Activated CD4-positive, alpha-beta T cell treated with anti-CD3 and anti-CD28 coated beads for 48 hours (primary cell): ENCODE results near the gene SPINDOC.

Experiments
- DNase-seq: peaks from one replicate; pipeline ENCODE4 v3.0.0-alpha.2; 2020

SPINDOC gene

DNA sequence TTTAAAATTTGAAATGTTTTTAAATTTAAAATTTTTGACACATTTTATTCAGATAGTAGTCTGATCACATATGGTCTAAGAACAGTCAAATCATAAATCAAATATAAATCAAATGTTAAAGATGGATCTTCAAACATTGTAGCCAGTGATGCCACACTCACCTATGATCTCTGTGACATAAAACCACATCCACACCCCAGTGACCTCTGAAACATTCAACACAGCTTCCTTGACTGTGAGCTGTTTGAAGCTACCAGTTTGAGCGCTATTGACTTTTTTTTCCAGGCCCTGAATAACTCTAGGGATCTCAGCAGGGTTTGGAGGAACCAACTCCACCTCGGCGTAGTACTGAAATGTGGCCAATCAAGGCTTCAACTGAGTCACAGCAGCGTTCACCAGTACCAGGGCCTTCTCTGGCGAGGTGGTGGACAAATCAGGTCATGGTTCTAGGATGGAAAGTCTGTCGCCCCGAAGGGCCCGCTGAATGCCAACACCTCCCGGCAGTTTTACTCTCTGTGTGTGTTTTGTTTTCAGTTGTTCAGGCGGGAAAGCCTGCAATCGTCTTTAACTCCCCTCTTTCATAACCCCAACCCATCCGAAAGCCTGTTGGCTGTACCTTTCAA is 21.4 kb downstream of the SPINDOC start:
- DNase-seq: no peak

DNA sequence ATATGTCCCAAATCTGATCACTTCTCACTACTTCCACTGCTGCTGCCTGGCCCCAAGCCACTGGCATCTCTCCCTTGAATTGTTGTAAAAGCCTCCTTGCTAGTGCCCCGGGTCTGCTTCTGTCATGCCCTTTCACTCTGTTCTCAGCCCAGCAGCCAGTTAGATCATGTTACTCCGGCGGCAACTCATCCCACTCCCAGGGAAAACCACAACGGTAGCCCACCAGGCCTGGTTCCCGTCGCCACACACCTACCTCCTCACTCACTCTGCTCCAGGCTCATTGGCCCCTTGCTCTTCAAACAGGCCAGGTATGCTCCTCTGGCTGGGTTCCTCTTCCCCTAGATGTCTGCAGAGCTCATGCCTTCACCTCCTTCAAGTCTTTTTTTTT is 21.9 kb downstream of the SPINDOC start:
- no peak for DNase-seq

DNA sequence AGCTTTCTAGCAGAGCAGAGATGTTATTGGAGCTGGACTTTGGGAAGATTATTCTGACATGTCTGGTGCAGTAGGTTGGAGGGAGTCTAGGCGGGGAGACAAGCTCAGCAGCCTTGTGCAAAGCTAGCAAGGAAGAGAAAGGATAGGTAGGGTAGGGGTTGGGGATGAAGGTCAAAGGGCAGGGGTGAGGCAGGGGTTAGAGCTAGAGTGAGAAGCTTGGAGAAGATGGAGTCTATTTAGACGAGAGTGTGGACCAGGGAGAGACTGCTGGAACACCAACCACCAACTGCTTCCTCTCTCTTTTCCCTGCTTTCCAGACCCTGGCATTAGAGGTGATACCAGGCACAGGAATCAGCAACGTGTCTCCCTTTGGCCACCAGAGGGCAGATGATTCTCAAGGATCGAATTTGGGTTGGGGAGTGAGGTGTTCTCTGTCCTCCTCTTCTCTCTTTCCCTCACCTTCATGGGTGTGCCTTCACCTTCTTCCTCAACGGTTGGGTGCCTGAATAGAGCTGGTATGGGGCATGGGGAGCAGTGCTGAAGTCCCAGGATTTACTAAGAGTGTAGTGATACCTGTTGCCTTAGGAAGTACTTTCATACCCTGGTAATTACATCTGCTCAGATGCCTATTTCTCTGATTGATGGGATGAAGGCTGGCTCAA is 23.9 kb downstream of the SPINDOC start:
- DNase-seq: peak; percentile 80

DNA sequence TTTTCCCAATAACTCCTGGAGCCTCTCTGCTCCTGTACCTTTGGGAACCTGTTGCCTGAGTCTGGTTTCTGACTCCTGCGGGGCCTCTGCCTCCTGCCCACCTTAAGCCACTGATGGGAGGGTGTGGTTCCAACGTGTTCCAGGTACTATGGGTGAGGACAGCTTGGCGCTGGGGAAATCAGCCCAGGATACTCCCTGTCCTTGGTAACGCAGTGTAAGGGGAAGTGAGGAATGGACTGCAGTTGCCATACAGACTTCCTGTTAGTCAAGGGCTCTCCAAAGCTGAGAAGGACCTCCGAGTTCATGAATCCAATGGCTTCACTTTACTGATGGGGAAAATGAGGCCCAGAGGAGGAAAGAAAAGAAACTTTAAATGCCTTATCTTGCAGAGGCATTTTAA is 24.5 kb downstream of the SPINDOC start:
- DNase-seq: no peak

DNA sequence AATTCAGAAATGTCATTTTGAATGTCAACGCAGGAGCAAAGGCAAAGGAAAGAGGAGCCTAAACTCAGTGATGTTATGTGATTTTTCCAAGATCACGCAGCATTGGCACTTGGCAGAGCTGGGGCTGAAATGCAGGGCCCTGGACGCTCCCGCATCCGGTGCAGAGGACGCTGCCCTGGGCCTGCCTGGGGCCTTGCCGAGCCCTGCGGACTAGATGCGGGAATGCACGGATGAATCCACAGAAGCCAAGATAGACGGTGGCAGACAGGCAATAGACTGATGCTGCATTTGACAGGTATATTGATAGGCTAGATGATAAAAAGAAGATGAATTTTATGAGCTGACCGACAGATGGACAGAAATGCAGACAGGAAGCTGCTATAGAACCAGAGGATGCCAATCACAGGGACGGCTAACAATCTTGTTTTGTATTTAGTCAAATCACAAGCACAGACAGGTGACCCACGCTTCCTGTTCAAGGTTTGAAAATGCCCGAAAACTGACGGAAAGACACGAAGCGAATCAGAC is 25.0 kb downstream of the SPINDOC start:
- no peak for DNase-seq

DNA sequence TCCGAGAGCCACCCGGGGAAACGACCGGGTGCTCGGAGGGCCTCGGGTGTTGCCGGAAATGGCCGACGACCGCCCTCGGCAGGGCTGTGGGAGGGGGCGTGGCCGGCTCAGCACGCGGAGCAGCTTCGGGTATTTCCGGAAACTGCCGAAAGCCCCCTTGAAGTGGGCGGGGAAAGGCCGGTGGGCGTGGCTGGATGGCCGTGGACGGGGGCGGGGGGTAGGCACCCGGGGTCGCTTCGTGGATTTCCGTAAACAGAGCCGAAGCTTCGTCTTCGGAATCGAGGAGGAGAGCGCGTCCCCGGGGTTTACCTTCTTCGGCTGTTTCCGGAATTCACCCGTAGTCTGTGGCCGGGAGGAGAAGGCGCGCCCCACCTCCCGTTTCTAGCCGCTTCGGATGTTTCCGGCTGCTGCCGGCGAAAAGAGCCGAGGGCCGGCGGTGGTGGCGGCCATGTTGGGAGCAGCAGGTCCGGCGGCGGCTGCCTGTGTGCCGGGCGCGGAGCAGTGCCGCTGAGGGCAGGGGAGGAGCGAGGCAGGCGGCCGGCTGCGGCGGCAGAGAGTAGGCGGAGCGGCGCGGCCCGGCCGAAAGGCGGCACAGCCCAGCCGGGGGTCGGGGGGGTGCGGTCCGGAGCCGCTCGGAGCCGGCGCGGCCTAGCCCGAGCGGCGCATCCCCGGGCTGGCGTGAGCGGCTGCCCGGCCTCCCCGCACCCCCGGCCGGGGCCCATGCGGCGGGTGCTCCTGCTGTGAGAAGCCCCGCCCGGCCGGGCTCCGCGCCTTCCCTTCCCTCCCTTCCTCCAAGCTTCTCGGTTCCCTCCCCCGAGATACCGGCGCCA is 25.6 kb downstream of the SPINDOC start, which contains the start of gene MARK2:
Gene MARK2 (plus strand): TSS at position 433 of the 830 bp plus-strand sequence. CDS start 397 bp downstream, at position 830.
- DNase-seq: peak; percentile 100

DNA sequence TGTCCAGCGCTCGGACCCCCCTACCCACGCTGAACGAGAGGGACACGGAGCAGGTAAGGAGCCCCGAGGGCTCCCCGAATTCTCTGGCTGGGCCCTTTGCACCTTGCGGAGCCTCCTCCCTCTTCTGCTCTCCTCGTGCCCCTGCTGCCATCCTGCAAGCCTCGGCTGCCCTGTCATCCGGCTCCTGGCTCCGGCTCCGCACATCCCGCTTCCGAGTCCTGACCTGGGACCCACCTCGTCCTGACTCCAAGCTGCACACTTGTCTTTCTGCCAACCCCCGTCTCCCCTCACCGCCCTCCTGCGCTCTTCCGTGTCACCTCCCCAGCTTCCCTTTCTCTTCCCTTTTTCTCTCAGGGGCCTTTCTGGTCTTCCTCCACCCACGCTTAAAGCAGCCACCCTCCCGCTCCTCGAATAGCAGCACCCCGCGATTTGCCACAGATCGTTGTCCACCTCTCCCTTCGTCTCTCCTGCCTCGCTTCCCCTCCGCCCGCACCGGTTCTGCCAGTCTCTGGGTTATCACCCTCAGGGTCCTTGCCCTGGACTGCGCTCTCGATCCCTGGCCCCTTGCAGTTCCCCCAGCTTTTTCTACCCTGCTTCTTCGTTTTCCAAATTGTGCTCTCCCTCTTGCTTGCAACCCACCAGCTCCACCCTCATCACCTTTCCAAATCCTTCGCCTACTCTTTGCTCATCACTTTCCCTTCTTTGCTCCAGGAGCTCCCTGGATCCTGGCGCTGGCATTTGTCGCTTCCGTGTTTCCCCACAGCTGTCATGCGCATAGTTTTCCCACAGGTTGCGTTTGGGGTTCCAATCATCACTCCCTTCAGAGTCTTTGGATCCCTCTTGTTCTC is 26.5 kb downstream of the SPINDOC start:
- DNase-seq: peak; percentile 50

DNA sequence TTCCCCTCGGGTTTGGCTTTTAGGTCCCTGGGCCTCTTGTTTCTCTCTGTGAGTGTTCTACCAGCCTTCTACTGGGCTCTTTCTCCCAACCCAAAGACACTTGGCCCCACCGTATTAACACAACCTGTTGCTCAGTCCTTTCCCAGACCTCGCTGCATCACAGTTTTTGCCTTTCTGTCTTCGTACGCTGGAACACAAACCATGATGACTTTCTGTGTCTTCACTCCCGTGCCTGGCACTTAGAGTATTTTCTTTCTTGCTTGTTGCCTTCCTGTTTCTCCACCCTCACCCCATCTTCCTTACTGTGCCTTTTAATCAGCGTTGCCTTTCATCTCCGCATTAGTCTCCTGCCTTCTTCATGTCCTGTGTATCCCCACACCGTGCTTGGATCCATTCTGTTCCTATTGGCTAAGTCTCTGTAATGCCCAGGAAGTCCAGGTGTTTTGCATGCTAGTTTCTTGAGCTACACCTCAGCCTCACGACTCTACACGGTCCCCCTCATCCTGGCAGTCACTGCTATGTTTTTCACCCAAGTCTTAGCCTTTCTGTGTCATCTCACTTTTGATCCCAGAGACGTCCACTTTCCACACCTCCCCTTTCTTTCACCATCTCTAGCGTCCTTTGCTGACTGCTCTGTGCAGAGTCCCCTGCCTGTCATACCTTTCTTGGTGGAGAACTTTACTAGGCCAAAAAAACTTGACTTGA is 27.3 kb downstream of the SPINDOC start:
- DNase-seq: peak; percentile 10

DNA sequence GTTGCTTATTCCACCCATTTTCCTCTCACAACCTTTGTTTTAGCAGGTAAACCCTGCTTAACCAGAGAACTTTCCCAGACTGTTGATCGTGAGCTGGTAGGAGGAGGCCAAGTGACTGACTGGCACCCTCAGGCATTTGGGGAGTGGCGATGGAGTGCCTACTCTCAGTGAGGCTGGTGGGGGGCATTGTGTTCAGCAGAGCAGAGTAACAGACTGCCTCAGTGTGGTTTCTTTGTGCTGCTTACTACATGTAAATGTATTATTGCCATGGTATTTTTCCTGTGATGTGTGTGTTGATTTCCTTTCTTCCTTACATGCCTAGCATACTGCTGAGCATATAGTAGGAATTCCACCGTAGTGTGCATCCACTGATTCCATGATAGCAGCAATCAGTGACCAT is 28.3 kb downstream of the SPINDOC start:
- DNase-seq: no peak

DNA sequence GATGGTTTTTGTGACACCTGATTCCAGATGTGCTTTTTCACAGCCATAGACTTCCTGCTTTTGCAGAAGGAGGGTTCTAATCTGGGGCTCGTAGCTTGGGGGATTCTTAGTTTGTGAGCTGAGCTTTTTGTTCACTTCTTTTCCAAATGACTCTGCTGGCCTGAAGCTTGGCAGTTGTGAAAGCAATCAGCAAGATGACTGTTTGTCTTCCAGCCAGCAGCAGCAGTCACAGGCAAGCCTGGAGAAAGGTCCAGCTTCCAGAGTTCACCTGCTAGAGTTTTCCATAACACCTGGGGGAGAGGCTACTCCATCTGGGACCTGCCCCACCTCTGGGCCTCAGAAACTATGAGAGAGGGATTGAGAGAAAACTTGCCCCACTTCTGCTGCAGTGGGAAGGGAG is 29.8 kb downstream of the SPINDOC start:
- DNase-seq: no peak

DNA sequence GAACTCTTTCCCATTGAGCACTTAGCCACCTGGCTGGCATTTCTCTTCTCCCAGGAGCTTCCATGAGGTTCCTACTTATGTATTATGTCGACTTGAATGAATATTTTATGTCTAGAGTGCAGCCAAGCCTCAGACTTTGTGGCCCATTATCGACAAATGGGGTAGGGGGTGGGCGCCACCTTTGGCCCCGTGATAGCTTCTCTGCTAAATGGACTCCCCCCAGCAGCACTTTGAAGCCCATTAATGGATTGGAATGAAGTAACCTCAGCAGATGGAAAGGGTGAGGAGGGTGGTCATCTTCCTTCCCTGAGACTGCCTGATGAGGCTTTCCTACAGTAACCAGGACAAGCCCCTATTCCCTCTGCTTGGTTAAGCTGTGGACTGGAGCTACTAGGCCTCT is 31.6 kb downstream of the SPINDOC start:
- DNase-seq: no peak

DNA sequence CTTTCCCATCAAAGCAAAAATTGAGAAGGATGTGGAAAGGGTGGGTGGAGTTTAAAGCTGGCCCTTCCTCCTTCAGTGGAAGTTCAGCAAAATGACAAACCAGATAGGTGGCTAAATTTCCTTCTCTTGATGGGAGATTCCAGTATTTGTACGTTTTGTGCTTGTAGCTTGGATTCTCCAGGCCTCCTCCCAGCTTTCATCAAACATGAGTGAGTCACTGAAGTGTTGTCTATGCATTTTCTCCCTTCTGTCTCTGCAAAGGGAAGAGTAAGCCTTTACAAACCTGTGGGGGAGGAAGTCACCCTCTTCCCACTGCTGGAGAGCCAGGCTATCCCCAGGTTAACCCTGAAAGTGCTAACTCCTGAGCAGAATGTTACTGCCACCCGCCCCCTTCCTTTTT is 32.0 kb downstream of the SPINDOC start:
- no peak for DNase-seq

DNA sequence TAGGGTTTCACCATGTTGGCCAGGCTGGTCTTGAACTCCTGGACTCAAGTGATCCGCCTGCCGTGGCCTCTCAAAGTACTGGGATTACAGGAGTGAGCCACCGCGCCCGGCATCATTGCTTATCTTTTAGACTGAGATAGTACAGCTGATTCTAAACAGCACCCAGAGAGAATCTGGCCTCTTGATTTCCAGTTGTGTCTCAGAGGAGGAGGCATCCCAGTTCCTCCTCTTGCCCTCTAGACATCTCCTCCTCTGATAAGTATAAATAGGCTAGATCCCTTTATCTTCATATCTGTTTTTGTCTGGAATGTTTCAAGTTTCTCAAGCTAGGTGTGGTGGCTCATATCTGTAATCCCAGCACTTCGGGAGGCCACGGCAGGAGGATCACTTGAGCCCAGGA is 32.7 kb downstream of the SPINDOC start:
- no peak for DNase-seq

DNA sequence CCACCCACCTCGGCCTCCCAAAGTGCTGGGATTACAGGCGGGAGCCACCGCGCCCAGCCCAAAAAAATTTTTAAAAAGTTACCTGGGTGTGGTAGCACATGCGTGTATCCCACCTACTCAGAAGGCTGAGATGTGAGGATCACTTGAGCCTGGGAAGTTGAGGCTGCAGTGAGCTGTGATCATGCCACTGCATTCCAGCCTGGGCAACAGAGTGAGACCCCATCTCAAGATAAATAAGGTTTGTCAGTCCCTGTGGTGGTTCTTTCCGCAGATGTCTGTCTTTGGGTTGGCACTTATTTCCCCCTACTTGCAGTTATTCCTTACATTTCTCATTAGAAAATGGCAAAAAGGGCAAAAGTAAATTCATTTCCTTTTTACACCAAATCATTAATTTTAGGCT is 33.6 kb downstream of the SPINDOC start:
- DNase-seq: no peak

DNA sequence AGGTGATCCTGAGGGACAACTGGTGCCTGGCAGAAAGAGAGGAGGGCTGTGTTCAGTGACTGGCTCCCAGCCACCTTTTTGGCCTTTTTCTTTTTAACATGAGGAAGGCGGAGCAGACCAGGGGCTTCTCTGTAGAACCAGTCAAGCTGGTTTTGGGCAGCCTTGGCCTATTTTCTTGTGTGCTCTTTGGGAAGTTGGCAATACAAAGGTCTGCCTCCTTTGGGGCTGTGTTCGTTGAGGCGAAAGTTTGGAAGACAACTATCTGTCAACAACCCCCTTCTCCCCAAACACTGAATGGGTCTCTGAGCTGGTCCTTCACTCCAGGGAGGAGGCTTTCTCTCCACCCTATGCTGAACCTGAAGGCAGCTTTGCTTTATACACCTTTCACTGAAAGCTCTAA is 34.1 kb downstream of the SPINDOC start:
- DNase-seq: no peak

DNA sequence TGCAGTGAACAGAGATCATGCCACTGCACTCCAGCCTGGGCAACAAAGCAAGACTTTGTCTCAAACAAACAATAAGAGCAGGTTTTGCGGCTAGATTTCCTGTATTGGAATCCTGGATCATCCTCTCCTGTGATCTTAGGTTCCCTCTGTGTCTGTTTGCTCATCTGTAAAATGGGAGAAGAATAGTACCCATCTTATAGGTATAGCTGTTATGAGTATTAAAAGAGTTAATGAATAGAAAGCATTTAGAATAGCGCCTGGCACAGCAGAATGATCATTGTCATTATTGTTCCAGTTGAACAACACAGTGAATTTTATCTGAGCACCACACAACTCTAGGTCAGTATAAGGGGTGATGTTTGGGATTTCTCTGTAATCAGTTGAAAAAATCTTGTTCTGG is 36.4 kb downstream of the SPINDOC start:
- DNase-seq: no peak

DNA sequence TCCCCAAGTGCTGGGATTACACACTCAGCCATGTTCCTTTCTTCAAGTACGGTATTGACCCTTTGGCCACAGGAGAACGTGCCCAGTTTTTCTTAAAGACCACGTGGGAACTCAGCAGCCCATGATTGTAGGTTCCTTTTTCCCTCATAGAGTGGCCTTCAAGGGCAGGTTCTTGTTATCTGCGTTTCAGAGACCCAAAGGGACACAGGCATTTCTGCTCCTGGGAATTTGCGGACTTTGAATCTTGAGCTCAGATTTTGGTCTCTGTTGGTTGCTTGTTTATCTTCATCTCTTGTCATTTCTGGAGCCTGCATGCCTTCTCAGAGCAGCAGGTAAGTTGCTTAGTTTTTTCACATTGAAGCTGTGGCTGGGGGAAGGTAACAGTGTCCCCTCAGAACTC is 37.7 kb downstream of the SPINDOC start:
- no peak for DNase-seq

DNA sequence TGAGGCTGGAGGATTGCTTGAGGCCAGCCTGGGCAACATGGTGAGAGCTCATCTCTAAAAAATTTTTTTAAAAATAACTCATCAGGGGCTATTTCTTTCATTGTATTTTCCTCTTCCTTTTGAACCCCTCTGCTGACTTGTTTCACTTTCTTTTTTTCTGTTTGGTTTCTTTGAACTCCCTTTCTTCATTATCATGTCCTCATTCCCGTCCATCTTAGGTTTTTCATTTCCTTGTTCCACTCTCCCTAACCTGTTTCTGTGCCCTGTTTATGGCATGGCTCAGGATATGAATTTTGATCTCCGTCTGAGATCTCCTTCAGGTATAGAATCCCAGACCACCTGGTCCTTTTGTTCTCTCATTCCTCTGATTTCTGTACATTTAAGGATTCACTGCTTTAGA is 38.1 kb downstream of the SPINDOC start:
- DNase-seq: no peak

DNA sequence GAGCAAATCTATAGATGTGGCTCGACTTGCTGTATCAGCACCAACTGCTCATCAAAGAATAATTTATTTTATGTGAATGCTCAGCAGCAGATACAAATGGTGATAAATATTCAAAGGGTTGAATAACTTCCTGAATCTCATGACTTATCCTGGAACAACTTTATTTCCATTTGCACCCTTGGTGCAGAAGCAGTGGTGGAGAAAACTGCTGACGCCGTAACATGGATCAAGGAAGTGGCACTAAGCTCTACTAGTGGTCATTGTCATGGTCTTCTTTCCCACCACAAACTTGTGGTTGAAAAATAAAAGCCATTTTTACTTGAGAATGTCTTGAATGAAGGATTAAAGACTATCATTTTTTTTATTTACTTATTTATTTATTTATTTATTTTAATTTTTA is 40.2 kb downstream of the SPINDOC start:
- no peak for DNase-seq

DNA sequence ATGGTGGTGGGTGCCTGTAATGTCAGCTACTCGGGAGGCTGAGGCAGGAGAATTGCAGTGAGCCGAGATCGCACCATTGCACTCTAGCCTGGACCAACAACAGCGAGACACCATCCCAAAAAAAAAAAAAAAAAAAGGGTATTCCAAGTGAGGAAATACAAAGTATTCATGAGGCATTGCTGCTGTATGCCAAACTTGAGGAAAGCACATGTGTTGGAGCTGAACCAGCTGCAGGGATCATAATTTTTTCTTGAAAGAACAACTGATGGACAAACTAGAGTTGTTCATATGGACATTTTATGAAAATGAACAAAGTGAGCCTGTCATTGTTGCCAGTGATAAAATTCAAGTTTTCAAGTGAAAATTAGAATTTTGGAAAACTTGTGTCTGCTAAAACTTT is 41.4 kb downstream of the SPINDOC start:
- no peak for DNase-seq

DNA sequence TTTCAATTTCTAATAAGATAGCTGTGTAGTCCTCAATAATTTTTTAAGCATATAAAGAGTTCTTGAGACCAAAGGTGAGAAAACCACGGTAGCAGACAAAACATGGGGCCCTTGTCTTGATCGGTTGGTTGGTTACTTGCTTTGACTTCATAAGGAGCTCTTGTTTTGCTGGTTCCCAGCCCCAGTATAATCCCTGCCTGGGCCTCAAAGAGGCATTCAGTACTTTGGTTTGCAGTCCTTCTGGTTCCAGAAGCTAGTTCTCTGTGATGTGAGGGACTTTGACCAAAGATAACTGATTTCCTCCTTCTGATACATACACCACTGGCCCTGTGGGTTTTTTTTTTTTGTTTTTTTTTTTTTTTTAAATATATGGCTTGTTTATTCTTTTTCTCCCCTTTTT is 42.7 kb downstream of the SPINDOC start:
- DNase-seq: no peak
